Measurements from ENCODE around the gene PARP14. TPM values are rescaled to one million over a fixed set of nuclear protein-coding genes. Genes with fewer than 3 reads are reported as not detected.
A peak's percentile ranks its signal among the peaks of the same experiment; 100 is the strongest.
"Not testable (repeated sequence)": the region's sequence is repeated elsewhere in the genome, so short reads cannot be mapped to it uniquely, and the experiment has no call there.

PARP14 gene
- total RNA-seq, 1 donor from 2014 or later, result 15.9 TPM

- no peak for ATAC-seq
Observed at GRCh38 chr3:122677216-122677615, 3.4 kb upstream of the PARP14 start.

DNA sequence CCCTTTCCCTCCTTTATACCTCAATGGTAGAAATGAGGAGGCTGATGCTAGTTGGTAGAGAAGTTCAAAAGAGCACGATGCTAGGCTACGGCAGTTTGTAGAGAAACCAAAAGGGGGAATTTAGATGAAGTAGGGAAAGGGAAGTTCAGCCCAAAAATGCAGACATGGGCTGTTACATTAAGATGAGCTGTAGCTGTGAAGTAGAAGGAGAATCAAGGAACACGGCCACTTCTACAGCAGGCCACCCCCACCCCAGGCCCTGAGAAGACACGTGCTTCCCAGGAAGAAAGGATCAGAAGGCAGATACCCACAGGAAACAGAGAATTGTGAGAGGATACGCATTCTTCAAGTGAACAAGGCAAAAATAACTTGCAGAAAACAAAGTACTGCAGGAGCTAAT lies 2.1 kb upstream of the PARP14 start:
- no peak for ATAC-seq

DNA sequence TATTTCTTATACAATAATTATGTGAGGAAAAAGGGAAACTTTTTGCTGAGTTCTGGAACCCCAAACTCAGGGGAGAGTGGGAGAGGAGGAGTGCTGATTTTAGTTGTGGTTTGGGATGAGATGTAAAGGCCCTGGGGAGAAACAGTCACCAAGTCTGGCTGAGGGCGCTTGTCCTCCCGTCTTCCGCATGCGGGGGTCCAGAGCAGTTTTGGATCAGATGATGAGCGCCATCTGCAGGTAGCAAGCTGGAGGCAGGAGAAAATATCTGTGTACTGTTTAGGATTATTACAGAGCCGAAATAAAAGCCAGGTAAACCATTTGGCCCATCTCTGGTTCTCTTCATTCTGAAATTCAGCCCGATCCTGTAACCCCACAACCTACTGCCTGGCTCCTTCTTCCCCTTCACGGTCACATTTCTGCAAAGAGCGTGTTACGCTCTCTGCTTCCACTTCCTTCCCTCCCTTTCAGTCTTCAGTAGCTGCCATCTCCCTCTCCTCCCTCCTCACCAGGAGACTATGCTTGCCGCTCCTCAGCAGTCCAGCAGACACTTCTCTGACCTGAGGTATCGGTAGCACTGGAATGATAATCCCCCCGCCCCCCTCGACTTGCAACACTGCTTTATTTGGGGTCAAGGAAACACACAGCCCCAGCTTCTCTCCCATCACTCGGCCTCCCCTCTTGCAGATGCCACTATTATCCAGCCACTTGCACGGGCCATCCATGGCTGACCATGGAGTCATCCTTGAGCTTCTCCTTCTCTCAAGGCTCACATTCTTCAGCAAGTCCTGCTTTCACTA lies 1.4 kb upstream of the PARP14 start:
- peak; percentile 74 for ATAC-seq

DNA sequence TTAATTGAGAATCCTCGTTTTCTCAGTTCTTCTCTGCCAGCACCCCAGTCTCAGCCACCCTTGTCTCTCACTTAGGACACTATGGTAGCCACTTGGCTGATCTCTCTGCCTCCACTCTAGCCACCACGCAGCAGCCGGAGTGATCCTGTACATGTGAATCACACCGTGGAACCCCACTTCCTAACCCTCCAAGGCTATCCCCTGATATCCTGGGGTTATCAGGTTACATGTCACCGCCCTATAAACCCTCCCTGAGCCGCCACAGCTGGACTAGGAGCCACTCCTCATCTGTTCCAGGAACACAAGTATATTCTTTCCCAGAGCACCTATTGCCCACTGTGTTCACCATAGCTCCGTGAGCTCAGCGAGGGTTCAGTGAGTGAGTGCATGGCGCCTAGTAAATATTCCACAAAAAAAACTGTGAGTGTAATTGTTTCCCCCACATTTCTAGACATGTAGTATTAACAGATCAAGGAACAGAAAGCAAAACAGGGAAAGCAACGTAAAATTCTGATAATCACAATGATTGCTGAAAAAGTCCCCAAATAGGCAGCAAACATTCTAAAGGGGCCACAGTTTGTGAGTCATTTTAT lies 661 bp upstream of the PARP14 start:
- peak; percentile 44 for ATAC-seq

DNA sequence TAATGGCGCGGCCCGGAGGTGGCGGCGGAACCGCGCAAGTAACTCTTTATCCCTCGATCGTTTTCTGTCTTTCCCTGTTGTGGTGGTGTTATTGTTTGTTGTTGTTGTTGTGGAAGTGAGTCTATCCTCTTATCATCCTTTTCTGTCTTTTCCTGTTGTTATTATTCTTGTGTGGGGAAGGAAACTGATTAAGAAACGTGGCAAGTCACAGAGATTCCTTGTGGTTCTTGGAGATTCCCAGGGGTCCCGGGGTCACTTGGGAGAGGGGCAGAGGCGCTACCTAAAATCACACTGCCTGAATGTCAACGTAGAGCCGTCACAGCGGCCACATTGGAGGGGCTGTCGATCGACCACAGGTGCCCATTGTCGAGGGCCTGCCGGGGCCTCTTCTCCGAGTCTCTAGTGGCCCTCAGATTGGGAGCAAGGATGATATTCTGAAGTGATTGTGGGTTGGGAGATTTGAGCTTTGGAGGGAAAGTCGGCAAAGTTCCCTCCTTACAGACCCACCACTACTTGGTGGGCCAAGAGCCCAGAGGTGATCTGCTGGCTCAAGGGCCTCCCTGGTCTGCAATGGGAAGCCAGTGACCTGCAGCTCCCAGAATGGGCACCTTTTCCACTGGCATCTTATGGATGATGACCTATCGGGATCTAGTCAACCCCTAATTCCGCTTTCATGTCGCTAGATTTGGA lies 790 bp downstream of the PARP14 start:
- ATAC-seq, result no peak

DNA sequence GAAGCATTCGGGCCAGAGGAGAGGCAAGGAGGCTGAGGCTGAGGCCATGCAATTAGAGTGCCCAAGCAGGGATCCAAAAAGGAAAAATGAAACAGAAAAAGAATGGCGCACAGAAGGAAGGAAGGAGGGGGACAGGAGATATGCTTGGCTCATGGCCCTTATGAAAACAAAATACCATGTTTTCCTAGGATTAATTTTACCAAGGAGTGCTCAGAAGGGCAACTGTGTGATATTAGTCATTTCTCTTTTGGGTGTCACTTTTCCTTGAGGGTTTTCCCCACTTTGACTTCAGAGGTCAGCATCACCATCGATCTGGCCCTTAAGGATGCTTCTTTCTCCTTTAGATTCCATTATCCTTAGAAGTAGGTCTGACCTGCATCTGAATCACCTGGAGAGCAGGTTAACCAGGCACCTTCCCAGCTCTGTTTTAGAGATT lies 1.4 kb downstream of the PARP14 start:
- no peak for ATAC-seq

DNA sequence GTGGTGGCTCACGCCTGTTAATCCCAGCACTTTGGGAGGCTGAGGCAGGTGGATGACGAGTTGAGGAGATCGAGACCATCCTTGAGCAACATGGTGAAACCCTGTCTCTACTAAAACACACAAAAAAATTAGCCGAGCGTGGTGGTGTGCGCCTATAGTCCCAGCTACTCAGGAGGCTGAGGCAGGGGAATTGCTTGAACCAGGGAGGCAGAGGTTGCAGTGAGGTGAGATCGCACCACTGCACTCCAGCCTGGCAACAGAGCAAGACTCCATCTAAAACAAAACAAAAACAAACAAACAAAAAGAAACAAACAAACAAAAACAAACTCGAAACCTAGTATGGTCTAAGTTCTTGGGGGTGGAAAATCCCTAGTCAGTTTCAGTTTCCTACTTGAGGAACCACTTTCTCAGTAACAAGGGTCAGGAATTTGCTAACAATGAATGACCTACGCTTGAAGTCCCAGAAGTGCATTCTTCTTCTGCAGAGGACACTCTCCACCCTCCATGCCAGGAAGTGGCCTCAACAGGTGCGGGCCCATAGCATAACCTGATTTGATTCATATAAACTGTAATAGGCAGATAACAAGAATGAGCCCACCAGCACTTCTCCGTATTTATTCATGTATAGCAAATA lies 2.3 kb downstream of the PARP14 start:
- not testable (repeated sequence) for ATAC-seq

DNA sequence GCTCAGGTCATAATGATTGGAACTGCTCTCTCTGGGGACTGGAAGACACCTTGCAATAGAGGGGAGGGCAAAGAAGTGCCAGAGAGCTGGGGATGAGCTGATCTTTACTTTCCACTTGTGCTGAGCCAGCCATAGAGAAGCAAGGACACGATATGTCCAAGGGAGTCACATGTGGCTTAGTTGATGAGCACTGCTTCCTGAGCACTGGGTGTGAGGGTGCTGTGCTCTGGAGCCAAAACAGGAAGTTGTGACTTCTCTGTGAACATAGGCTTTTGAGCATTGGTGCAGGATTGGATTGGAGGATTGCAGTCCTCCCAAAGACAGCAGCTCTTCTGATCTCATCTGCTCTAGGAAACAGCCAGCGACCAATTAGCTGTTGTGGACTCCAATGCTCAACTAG lies 6.7 kb downstream of the PARP14 start:
- no peak for ATAC-seq

DNA sequence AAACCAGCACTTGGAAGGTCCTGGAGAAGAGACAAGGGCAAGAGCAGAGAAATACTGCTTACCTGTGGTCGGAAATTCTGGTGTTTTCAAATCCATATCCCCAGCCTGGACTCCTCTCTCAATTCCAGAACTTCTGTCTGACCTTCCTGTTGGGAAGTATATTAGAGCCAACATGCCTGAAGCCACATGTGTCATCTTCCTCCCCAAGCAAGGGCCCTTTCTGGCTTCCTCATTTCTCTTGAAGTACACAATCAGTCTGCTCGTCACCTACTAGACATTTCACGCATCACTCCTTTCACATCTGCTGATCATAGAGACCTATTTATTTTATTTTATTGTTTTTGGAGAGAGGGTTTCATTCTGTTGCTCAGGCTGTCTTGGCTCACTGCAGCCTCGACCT lies 8.4 kb downstream of the PARP14 start:
- no peak for ATAC-seq

DNA sequence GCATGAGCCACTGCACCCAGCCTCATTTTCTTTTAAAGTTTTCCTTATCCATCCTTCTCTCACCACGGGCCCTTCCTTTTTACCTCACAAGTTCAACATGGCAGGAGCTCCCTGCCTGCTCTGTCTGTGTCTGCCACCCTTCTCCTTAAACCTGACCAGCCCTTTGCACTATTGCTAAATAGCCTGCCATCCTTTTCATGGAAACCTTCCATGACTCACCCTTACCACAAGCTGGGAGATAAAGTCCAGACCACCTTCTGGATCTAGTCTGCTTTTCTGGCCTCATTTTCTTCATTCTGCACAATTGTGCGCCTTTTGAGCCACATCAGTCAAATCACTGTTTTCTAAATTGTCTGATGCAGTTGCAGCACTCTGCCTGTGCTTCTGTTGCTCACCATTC lies 8.9 kb downstream of the PARP14 start:
- ATAC-seq, result no peak

GRCh38 chr3:122690096-122690495 lies 9.5 kb downstream of the PARP14 start:
- ATAC-seq, result peak; percentile 83

DNA sequence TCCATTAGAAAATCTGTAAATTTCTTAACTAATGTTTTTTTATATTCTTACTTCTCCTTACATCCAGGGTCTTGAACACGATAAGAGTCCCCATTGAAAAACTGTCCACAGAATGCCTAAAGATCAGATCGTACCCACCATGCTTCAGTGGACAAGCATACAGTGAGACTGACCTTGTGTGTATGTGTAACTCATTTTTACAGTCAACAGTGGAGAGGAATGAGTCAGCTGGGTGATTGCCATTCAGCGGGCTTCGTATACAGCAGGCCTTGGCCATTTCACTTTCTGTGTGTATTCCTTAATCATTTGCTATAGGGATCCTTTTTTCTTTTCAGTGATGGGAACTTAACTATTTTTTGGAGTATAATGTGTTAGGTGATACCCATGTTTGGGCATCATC lies 10.6 kb downstream of the PARP14 start:
- ATAC-seq, result peak; percentile 53

DNA sequence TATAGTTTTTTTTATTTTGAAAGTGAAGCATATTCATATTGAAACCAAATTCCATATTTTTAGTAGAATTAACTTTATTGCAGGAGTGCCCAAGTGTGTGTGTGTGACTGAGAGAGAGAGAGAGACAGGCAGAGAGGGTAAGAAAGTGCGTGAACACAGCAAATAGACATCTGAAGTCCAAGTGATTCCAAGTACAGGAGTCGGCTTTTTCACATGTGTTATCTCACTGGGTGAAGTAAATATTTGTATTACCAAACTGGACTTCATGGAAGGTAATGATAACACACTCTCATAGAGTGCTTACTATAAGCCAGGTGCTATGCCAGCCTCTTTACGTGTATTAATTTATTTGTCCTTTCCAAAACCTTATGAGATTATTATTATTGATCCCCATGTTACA lies 12.0 kb downstream of the PARP14 start:
- ATAC-seq, result no peak

DNA sequence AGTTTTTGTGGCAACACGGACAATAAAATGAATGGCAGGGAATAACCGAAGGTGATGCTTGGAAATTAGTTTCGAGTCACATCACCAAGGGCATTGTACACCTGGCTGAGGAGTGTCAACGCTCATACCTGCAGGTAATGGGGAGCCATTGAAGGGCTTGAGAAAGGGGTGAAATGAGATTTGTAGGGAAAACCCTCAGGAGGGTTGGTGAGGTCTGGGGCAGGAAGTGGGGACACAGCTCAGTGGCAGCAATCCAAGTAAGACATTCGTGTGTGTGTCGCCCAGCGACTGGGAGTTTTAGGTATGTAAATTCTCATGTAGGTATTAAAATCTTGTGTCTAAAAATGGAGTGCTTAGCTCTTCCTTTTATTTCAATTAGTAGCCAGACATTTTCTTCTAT lies 14.3 kb downstream of the PARP14 start:
- no peak for ATAC-seq

DNA sequence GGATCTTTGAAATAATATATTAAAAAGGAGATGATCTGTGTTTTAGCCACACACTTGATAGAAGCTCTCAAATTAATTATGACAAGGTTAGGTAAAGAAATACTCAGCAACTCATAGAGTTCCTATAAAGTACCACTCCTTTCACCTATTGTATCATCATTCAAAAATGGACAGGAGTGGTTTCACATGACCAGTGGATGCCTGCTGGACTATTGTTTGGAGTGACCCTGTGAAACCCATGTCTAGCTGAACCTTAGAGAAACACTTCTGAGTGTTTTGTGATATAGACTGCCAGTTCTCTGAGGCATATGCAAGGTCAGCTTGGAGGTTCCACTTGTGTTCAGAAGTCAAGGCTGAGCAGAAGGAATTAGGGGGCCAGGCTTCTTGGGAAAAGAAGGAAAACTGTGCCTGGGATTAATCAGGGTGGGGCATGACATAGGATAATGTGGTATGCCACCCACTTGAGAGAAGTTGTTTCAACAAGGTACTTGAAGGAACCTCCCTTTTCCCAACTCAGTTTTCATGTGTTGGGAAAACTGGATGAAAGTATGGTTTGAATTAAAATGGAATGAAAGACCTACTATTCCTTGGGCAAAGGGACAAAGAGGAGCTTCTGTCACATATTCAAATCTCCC lies 15.4 kb downstream of the PARP14 start:
- no peak for ATAC-seq

GRCh38 chr3:122697952-122698620 lies 17.4 kb downstream of the PARP14 start:
- ATAC-seq, result peak; percentile 93

DNA sequence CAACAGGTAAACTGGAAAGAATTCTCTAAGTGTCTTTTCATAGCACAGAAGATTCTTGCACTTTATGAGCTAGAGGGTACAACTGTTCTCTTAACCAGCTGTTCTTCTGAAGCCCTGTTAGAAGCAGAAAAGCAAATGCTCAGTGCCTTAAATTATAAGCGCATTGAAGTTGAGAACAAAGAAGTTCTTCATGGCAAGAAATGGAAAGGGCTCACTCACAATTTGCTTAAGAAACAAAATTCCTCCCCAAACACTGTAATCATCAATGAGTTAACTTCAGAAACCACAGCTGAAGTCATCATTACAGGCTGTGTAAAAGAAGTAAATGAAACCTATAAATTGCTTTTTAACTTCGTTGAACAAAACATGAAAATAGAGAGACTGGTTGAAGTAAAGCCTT lies 19.6 kb downstream of the PARP14 start:
- no peak for ATAC-seq

GRCh38 chr3:122705379-122705778 lies 24.7 kb downstream of the PARP14 start:
- no peak for ATAC-seq

DNA sequence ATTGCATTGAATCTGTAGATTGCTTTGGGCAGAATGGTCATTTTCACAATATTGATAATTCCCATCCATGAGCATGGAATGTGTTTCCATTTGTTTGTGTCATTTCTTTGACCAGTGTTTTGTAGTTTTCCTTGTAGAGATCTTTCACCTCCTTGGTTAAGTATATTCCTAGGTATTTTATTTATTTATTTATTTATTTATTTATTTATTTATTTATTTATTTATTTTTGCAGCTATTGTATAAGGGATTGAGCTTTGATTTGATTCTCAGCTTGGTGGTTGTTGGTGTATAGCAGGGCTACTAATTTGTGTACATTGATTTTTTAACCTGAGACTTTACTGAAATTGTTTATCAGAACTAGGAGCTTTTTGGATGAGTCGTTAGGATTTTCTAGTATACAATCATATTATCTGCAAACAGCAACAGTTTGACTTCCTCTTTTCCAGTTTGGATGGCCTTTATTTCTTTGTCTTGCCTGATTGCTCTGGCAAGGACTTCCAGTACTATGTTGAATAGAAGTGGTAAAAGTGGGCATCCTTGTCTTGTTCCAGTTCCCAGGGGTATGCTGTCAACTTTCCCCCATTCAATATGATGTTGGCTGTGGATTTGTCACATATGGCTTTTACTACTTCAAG lies 30.1 kb downstream of the PARP14 start:
- not testable (repeated sequence) for ATAC-seq

DNA sequence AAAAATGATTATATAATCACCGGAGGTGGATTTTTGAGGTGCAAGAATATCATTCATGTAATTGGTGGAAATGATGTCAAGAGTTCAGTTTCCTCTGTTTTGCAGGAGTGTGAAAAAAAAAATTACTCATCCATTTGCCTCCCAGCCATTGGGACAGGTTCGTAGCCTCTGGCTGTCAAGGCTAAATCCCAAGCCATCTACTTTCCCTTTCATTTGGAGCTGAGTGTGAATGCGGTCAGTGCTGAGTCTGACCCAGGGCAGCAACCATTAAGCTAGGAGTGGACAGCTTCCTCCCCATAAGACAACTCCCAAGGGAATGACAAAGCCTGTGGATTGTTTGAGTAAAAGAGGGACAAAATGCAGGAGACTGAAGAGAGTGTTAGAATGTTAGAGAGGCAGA lies 33.6 kb downstream of the PARP14 start:
- ATAC-seq, result no peak

GRCh38 chr3:122716667-122717066 lies 36.0 kb downstream of the PARP14 start:
- ATAC-seq, result no peak
